ENCODE measurements around the gene KANSL1.
"Not testable (repeated sequence)": the region's sequence is repeated elsewhere in the genome, so short reads cannot be mapped to it uniquely, and the experiment has no call there.

Gene KANSL1

GRCh38 chr17:46195939-46196716, 2.9 kb upstream of the KANSL1 start:
- no peak overlapping the region for H3K4me3 ChIP-seq (ENCODE audit: low read length)
- TF ChIP-seq ZNF274 (IDR thresholded peaks at IDR 0.05; ENCODE audit: low read depth, low read length): no peak

DNA sequence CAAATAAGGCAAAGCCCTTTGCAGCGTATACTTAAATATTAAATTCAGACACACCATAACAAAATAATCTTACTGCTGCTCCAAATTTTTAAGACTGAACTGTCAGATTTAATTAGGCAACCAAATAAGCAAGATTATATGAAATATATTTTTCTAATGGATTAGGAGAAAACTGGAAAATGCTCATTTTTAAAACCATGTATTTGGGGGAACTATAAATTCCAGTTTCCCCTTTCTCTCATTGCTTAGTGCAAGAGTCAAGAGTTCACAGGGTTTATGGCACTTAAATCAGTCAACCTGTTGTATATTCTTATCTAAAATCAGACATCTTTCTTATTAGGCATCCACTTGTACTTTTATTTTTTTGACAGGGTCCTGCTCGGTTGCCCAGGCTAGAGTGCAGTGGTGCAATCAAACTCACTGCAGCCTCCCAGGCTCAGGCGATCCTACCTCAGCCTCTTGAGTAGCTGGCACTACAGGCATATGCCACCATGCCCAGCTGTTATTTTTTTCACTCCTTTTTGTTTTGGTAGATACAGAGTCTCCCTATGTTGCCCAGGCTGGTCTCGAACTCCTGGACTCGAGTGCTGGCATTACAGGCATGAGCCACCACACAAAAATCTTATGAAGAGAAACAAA, 2.1 kb upstream of the KANSL1 start:
- no peak overlapping the region; the same call in 1 of the 2 replicates for H3K4me3 ChIP-seq (ENCODE audit: low read length)
- no peak for TF ChIP-seq ZNF274 (IDR thresholded peaks at IDR 0.05; ENCODE audit: low read depth, low read length)

DNA sequence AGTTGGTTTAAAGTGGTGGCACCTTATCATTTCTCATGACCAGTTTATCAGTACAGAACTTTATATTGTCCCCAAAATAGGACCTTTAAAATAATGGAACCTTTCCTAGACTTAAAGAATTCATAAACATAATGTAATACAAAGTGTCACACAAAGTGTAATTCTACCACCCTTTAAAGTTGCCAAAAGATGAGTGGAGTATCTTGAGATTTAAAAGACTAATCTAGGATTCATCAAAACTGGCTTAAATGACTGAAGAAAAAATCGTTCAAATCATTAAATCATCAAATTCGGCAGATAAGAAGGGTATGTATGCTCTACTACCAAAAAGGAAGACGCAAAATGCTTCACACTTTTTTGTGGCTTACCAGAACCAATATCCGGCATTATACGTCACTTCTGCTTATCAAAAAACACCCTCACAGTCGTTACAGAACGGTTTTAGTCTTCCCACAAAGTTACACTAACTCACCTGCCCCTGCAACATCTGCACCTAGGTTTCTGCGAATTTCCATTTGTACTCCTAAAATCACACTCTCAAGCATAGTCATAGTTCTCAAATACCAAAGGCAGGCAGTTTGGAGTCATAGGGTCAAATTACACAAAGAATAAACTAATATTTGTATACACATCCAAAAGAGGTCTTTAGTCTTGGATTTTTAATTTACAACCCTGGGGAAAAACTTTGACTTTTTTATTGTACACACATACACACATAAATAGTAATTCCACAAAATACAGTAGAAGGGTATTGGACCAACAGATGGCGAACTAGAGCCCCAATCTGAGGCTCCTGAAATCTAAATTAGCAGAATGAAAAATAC, 1.4 kb upstream of the KANSL1 start:
- H3K4me3 ChIP-seq (ENCODE audit: low read length): peak overlapping the region; percentile 67
- TF ChIP-seq ZNF274 (IDR thresholded peaks at IDR 0.05; ENCODE audit: low read depth, low read length): no peak

- no peak for TF ChIP-seq ZNF274 (IDR thresholded peaks at IDR 0.05; ENCODE audit: low read depth, low read length)
These were observed 580 bp upstream of the KANSL1 start for GRCh38 chr17:46193626-46194392.

GRCh38 chr17:46192439-46193150, 634 bp downstream of the KANSL1 start:
- H3K4me3 ChIP-seq (ENCODE audit: low read length): peak overlapping the region; percentile 98

More at GRCh38 chr17:46193626-46194392, 580 bp upstream of the KANSL1 start:
- peak overlapping the region; percentile 67 for H3K4me3 ChIP-seq (ENCODE audit: low read length)

DNA sequence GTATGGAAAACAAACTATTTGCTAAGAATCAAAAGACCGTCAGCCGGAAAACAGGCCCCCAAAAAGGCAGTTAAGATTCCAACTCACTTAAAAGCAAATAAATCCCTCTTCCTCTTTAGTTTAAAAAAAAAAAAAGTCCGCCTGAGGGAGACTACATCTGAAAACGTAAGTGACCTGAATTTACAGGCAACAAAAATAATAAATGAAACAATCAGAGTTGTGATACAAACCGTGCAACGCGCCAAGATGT, 1.1 kb downstream of the KANSL1 start:
- peak overlapping the region; percentile 98 for H3K4me3 ChIP-seq (ENCODE audit: low read length)
- no peak for TF ChIP-seq ZNF274 (IDR thresholded peaks at IDR 0.05; ENCODE audit: low read depth, low read length)

More at GRCh38 chr17:46192439-46193150, 634 bp downstream of the KANSL1 start:
- TF ChIP-seq ZNF274 (IDR thresholded peaks at IDR 0.05; ENCODE audit: low read depth, low read length): no peak

DNA sequence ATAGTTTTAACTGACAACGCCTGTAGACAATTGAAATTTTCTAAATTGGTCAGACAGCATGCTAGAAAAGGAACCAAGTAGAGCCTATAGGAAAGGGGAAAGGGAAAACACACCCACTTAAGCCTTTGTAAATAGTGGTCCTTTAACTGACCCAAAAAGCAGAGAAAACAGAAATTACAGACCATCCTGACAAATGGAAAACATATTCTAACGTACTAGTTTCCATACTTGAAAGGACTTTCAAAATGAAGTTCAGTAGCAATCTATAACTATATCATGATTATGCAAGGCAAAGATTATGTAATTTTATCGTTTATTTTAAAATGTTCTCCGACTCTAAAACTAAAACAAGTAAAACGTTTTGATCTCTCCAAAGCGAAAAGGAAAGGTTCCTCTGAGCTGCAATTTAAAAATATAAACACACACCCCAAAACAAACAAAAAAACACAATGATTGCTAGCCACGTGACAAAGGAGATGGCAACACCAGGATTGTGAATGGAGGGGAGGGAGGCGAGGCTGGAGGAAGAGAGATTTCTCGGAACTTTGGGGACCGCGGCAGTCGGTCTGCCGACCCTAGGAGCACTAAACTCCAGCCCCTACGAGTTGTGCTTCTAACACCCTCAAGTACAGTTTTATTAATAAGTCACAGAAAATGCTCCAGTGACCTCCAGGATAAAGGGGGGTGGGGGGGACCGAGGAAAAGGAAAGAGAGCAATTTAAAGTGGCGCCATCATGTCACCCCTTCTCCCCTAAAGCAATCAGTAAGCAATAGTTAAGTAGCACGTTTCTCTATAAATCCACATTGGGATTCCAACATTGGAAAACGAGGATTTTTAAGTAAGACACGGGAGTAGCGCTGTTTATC, 1.7 kb downstream of the KANSL1 start:
- peak overlapping the region; percentile 98 for H3K4me3 ChIP-seq (ENCODE audit: low read length)
- TF ChIP-seq ZNF274 (IDR thresholded peaks at IDR 0.05; ENCODE audit: low read depth, low read length): no peak

DNA sequence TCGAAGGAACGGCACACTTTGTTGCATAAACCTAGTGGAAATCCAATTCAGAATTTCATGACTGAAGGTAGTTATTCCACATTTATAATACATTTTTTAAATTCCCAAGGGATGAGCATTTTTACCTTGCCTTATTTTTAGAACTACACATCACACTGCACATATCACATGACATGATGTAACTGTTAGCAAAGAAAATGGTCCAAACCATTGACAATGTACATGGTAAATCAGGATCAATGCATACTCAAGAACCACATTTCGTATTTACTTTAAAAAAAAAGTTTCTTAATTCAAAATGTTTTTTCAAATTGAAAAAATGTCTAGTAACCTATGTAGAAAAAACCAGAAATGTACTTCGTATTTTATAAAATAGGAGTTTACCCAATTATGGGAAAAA, 2.5 kb downstream of the KANSL1 start:
- H3K4me3 ChIP-seq (ENCODE audit: low read length): peak overlapping the region; percentile 98; the same call in 1 of the 2 replicates
- TF ChIP-seq ZNF274 (IDR thresholded peaks at IDR 0.05; ENCODE audit: low read depth, low read length): no peak

DNA sequence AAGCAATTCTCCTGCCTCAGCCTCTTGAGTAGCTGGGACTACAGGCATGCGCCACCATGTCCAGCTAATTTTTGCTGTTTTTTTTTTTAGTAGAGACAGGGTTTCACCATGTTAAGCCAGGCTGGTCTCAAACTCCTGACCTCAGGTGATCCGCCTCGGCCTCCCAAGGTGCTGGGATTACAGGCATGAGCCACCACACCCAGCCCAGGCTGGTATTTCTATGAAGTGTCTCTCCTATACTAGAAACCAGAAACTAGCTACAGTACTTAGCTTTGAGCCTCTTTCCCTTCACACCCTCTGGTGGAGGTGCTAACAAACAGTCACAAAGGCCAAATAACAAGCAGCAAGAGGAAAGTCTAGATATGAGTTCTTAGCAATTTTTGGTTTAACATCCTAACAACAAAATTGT, 6.4 kb downstream of the KANSL1 start:
- not testable (repeated sequence) for H3K4me3 ChIP-seq (ENCODE audit: low read length)

DNA sequence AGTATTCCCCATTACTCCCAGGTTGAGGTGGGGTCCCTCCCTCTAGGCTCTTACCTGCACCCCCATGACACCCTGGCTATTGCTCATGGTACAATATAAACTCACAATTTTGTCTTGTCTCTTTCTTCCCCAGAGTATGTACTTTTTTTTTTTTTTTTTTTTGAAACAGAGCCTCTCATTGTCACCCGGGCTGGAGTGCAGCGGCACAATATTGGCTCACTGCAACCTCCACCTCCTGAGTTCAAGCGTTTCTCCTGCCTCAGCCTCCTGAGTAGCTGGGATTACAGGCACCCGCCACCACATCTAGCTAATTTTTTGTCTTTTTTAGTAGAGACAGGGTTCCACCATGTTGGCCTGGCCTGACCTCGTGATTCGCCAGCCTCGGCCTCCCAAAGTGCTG, 8.5 kb downstream of the KANSL1 start:
- no peak overlapping the region for H3K4me3 ChIP-seq (ENCODE audit: low read length)
- no peak for TF ChIP-seq ZNF274 (IDR thresholded peaks at IDR 0.05; ENCODE audit: low read depth, low read length)

DNA sequence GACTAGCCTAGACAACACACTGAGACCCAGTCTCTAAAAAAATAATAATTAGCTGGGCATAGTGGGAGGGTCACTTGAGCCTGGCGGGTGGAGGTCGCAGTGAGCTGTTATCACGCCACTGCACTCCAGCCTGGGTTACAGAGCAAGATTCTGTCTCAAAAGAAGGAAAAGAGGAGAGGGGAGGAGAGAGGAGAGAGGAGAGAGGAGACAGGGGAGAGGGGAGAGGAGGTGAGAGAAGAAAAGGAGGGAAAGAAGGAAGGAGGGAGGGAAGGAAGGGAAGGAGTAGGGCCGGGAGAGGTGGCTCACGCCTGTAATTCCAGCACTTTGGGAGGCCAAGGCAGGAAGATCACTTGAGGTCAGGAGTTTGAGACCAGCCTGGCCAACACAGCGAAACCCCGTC, 9.8 kb downstream of the KANSL1 start:
- H3K4me3 ChIP-seq (ENCODE audit: low read length): not testable (repeated sequence)

DNA sequence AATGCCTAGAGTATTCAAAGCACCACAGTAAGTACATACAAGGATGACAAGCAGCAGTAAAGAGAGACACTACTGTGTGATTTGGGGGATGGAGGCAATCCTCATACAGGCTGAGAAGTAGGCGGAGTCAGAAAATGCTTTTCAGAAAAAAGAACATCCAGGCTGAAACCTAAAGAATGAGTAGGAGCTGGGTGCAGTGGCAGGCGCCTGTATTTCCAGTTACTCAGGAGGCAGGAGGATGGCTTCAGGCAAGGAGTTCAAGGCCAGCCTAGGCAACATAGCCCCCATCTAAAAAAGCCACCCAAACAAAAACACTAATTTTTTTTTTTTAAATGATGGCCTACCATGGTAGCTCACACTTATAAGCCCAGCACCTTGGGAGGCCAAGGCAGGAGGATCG, 10.3 kb downstream of the KANSL1 start:
- TF ChIP-seq ZNF274 (IDR thresholded peaks at IDR 0.05; ENCODE audit: low read depth, low read length): no peak
- H3K4me3 ChIP-seq (ENCODE audit: low read length): no peak overlapping the region

DNA sequence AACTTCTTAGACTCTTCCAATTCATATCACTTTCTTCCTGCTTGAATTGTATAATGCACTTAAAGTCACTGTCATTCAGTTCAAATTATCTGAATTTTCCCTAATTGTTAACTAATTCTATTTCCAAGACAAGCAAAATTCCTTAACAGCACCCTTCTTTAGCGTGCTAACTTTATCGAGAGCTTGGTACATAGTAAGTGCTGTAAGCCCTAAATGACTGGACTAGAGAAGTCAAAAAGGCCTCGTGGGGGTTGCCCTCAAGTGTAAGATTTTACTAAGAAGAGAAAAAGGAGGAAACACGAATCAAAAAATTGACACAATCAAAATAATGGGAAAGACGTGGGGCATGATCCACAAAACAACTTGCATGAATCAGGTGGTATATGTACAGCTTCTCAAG, 11.3 kb downstream of the KANSL1 start:
- no peak overlapping the region for H3K4me3 ChIP-seq (ENCODE audit: low read length)
- no peak for TF ChIP-seq ZNF274 (IDR thresholded peaks at IDR 0.05; ENCODE audit: low read depth, low read length)

DNA sequence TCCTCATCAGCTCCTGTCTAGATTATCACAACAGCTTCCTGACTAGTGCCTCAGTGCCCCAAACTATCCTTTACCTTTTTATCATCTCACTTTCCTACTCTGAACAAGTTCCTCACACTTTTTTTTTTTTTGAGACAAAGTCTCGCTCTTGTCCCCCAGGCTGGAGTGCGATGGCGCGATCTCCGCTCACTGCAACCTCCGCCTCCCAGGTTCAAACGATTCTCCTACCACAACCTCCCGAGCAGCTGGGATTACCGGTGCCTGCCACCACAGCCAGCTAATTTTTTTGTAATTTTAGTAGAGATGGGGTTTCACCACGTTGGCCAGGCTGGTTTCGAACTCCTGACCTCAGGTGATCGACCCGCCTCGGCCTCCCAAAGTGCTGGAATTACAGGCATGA, 11.9 kb downstream of the KANSL1 start:
- not testable (repeated sequence) for H3K4me3 ChIP-seq (ENCODE audit: low read length)

Data from GM08714 (cell line).